PFSK-1 (cell line): Measurements from ENCODE around the gene STX3.

Source experiments
- FOXP2 ChIP-seq: optimal IDR thresholded peaks from 2 replicates; pipeline ENCODE3; 2011; ENCODE audit warnings: borderline replicate concordance, control low read depth, inconsistent platforms; ENCODE audit not compliant: insufficient read depth; ENCODE audit errors: extremely low read length, extremely low read depth
- POLR2AphosphoS5 ChIP-seq: IDR thresholded peaks from 2 replicates; pipeline ENCODE4 v1.6.1; 2012; ENCODE audit warnings: low read depth, mild to moderate bottlenecking, control low read depth, low read length, moderate library complexity
- SIN3A ChIP-seq: IDR thresholded peaks from 2 replicates; pipeline ENCODE4 v1.6.1; 2012; ENCODE audit warnings: mild to moderate bottlenecking, low read length, moderate library complexity, borderline replicate concordance; ENCODE audit not compliant: insufficient read depth
- TAF1 ChIP-seq: IDR thresholded peaks from 2 replicates; pipeline ENCODE4 v1.6.1; 2012; ENCODE audit warnings: low read length, control low read depth, borderline replicate concordance; ENCODE audit not compliant: insufficient read depth
- TF ChIP-seq, protein P1 (sequence below), 2 experiments: IDR thresholded peaks; 2 replicates each; pipeline versions ENCODE4 v1.6.1 to v1.8.0; 2011 to 2012; ENCODE audit warnings: low read depth in 2 of 2, low read length in 2 of 2, control low read depth in 1 of 2, inconsistent platforms in 1 of 2, mild to moderate bottlenecking in 1 of 2, moderate library complexity in 1 of 2; ENCODE audit not compliant: insufficient read depth in 1 of 2

DNA sequence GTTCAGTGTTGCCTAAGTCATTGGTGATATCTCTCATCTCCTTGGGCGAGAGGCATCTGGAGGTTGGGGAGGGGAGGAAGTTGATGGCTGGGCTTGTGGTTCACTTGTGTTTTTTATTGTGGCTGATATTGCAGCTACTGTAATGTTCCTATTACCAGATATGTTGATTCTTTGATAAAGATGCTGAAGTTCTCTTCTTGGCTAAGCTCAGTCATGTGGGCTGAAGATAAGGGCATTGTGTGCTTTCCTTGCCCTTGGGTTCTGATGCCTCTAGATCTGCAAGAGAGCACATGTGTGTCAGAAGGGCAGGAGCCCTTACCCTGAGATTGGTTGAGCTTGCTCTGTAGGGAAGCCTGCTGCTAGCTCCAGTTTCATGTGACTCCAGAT, 12.0 kb downstream of the STX3 start:
- TF ChIP-seq SIN3A (no peak), POLR2AphosphoS5 (no peak), FOXP2 (no peak), TAF1 (no peak)
- TF ChIP-seq, protein P1, sequence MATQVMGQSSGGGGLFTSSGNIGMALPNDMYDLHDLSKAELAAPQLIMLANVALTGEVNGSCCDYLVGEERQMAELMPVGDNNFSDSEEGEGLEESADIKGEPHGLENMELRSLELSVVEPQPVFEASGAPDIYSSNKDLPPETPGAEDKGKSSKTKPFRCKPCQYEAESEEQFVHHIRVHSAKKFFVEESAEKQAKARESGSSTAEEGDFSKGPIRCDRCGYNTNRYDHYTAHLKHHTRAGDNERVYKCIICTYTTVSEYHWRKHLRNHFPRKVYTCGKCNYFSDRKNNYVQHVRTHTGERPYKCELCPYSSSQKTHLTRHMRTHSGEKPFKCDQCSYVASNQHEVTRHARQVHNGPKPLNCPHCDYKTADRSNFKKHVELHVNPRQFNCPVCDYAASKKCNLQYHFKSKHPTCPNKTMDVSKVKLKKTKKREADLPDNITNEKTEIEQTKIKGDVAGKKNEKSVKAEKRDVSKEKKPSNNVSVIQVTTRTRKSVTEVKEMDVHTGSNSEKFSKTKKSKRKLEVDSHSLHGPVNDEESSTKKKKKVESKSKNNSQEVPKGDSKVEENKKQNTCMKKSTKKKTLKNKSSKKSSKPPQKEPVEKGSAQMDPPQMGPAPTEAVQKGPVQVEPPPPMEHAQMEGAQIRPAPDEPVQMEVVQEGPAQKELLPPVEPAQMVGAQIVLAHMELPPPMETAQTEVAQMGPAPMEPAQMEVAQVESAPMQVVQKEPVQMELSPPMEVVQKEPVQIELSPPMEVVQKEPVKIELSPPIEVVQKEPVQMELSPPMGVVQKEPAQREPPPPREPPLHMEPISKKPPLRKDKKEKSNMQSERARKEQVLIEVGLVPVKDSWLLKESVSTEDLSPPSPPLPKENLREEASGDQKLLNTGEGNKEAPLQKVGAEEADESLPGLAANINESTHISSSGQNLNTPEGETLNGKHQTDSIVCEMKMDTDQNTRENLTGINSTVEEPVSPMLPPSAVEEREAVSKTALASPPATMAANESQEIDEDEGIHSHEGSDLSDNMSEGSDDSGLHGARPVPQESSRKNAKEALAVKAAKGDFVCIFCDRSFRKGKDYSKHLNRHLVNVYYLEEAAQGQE (IDR thresholded peaks at IDR 0.05; ENCODE audit: insufficient read depth in 1 of 2, low read depth in 2 of 2, low read length in 2 of 2): no peak
